Hepatocyte (in vitro differentiated cells): ENCODE results near the gene PPIP5K1.
"Not testable (repeated sequence)": the region's sequence is repeated elsewhere in the genome, so short reads cannot be mapped to it uniquely, and the experiment has no call there.

Source experiments
- EZH2phosphoT487 ChIP-seq: fragments of 200-600 bp; sonication (generic); IDR thresholded peaks from one replicate; pipeline ENCODE4 v1.6.1; 2018; ENCODE audit warnings: antibody characterized with exemption, mild to moderate bottlenecking, low read depth, moderate library complexity; ENCODE audit not compliant: unreplicated experiment, severe bottlenecking
- TF ChIP-seq, protein P1 (sequence below): fragments of 200-600 bp; sonication (generic); IDR thresholded peaks from 2 replicates; pipeline ENCODE4 v1.5.1; 2016; ENCODE audit warnings: antibody characterized with exemption, mild to moderate bottlenecking; ENCODE audit not compliant: poor library complexity

DNA sequence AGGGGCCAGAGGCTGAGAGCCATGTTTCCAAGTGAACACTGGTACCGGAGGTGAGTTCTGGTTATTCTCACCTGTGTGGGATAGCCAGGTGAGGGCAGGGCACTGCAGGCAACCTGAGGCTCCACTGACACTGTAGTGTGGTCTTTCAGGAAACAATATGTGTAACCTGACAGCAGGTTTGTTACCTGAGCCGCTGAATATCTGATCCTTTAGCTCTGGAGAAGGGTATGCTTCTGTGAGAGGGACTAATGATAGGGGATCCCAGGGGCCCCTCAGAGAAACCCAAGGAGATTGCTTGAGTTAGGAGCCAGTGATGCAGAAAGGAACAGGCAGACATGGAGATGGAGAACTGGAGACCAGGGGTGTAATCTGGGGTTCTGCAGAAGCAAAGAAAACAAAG, 28.7 kb upstream of the PPIP5K1 start, which contains the start of gene STRC:
- TF ChIP-seq, protein P1, sequence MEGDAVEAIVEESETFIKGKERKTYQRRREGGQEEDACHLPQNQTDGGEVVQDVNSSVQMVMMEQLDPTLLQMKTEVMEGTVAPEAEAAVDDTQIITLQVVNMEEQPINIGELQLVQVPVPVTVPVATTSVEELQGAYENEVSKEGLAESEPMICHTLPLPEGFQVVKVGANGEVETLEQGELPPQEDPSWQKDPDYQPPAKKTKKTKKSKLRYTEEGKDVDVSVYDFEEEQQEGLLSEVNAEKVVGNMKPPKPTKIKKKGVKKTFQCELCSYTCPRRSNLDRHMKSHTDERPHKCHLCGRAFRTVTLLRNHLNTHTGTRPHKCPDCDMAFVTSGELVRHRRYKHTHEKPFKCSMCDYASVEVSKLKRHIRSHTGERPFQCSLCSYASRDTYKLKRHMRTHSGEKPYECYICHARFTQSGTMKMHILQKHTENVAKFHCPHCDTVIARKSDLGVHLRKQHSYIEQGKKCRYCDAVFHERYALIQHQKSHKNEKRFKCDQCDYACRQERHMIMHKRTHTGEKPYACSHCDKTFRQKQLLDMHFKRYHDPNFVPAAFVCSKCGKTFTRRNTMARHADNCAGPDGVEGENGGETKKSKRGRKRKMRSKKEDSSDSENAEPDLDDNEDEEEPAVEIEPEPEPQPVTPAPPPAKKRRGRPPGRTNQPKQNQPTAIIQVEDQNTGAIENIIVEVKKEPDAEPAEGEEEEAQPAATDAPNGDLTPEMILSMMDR, result not testable (repeated sequence)
- TF ChIP-seq EZH2phosphoT487, result not testable (repeated sequence)
